HG03378 (cell line): ENCODE results near the gene TMEM131L.
"Not testable (repeated sequence)": the region's sequence is repeated elsewhere in the genome, so short reads cannot be mapped to it uniquely, and the experiment has no call there.

Source experiments
- ATAC-seq: cut with Tn5 transposase; IDR thresholded peaks from one replicate; pipeline ENCODE4 v1.9.1; 2021; ENCODE audit warnings: mild to moderate bottlenecking, moderate library complexity; ENCODE audit not compliant: unreplicated experiment

TMEM131L gene

DNA sequence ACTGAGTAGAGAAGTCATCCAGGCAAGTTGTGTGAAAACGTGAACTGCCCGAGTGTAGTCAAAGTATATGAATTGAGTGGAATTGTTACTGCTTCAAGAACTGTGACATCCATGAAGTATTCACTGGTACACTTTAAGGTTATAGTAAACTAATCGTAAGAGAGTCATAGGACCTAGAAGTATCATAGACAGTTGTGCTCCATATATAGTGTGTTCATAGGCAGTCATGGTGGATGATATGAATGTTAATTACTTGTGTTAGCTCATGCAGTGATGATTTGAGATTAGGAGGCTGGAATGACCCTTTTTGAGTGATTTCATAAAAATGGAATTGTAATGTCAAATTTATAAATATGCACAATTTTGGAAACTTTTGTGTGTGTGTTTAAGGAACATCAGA is 136.6 kb downstream of the TMEM131L start:
- no peak for ATAC-seq

DNA sequence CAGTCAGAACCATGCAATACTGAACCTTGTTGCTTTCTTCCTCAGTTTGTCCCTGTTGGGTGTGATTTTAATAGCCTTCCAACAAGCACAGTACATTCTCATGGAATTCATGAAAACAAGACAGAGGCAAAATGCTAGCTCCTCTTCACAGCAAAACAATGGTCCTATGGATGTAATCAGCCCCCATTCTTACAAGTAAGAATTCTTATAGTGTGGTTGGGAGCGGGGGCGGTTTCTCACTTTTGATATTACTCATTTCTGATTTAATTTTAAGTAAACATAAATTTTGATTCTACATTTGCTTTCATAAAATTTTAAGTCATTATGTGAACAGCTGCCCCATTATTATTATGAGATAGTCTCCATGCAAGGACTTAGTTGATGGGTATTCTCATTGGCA is 137.1 kb downstream of the TMEM131L start:
- no peak for ATAC-seq

DNA sequence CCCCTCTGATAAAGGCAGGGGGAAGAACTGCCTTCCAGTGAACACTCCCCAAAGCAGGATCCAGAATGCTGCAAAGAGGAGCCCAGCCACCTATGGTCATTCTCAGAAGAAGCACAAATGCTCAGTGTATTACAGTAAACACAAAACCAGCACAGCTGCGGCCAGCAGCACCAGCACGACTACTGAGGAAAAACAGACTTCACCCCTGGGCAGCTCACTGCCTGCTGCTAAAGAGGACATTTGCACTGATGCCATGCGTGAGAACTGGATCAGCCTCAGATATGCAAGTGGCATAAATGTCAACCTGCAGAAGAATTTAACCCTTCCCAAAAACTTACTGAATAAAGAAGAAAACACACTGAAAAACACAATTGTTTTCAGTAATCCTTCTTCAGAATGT is 137.7 kb downstream of the TMEM131L start:
- no peak for ATAC-seq

DNA sequence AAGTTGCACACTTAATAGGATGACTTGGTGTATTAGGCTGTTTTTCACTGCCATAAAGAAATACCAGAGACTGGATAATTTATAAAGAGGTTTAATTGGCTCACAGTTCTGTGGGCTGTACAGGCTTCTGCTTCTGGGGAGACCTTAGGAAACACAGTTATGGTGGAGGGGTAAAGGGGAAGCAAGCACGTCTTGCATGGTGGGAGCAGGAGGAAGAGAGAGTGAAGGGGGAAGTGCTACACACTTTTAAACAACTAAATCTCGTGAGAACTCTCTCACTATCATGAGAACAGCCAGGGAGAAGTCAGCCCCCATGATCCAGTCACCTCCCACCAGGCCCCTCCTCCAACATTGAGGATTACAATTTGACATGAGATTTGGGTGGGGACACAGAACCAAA is 142.9 kb downstream of the TMEM131L start:
- ATAC-seq = not testable (repeated sequence)

DNA sequence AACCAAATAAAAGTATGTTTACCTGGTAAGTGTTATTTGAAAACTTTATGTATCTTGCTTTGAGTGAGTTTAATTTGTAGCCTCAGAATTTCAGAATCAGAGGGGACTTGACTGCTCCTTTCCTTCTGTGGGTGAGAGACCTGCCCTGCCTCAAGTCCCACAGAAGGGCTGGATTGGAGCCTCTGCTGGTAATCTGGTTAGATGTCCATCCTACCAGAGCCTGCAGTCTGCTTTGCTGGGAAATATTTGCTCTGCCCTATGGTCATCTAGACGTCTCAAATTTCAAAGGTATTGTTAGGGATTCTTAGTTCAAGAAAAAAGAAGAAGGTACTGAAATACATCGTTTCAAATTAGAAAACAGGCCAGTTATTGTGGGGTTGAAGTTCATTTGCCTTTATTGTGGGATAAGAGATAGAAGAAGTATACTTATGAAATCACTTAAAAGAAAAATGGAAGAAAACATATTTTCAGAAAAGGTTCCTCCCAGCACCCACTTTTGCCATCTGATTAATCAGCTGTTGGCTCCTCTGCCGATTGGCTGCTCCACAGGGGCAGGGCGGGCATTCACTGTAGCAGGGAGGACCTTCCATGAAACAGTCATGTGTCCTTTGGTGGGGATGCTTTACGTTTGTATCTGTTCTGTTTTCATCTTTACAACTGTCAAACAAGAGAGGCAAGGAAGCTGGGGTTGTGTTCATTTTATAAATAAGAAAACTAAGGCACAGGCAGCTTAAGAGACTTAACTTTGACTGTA is 144.6 kb downstream of the TMEM131L start:
- ATAC-seq = no peak

DNA sequence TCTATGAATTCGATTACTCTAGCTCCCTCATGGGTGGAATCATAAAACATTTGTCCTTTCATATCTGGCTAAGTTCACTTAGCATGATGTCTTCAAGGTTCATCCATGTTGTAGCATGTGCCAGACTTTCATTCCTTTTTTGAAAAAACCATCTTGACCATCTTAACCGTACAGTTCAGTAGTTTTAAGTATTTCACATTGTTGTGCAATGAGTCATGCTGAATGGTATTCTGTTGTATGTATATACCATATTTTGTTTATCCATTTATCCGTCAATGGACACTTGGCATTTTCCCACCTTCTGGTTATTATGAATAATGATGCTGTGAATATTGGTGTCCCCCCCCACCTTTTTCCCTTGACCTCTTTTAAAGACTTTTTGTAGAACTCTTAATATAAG is 145.5 kb downstream of the TMEM131L start:
- no peak for ATAC-seq

DNA sequence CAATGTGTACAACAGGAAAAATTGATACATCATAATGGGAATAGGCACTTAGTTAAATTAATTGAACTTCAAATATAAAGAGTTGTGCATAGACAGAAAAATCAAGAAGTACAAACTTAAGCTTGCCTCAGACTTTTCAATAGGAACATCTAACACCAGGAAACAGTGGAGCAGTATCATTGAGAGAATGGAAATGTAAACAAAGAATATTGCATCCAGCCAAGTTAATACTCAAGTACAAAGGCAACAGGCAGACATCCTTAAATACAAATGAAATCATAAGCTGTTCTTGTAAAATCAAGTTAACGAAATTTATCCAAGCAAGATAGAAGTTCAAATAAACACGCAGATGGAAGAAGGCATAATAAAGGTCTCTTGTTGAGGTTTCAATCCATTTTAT is 146.7 kb downstream of the TMEM131L start:
- ATAC-seq = no peak

DNA sequence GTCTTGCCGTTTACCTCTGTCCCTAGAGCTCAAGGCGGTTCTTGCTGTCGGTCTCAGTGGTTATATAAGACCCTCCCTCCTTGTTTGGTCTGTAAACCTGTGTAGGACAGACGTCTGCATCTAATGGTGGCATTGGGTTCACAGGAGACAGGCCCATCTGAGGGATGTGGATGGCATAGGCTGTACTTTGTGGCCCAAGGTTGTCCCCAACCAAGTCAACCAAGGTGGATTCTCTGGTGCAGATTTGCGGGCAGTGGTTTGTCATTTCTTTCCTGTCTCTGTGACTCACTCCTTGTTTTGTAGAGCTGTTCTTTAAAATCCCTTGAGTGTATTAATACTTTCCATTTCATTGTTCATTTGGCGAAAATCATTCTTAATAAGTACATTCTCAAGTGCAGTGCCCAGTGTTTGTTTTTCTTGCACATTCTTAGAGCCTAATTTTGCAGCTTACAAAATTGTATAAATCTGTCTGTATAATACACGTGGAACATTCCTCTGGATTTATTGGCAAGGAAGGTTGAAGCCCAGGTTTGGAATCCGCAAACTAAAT is 149.9 kb downstream of the TMEM131L start:
- no peak for ATAC-seq

DNA sequence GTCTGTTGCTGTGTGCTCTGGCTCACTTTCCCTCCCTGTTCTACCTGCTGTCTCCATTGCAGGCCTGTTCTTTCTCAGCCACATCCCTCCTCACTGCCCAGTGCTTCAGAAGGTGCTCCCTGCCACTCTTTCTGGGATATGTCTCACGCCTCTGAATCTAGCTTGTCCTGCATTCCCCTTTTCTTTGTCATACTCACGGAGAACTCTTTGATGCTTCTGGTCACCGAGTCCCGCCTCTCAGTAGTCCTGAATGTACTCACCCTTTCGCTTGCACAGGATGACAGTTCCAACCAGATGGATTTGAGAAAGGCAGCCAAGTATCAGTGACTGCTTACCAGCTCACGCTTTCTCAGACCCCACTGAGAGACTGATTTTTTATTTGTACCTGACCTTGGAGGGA is 152.7 kb downstream of the TMEM131L start:
- ATAC-seq = no peak

DNA sequence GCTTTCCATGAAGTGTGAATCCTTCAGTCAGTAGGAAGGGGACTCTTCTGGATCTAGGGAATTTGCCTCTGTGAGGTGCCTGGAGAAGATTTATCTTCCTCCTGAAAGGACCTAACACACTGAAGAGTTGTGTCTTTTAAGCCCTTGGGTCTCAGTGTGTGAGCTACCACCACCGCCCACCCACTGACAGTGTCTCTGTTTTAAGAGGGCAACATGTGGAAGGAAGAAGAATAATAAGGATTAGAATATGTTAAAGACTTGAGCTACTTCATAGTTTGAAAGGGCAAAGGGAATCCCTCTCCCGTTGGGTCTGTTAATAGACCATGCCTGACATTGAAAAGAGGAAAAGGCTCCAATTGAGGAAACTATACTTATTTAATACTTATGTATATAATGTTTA is 153.7 kb downstream of the TMEM131L start:
- no peak for ATAC-seq

DNA sequence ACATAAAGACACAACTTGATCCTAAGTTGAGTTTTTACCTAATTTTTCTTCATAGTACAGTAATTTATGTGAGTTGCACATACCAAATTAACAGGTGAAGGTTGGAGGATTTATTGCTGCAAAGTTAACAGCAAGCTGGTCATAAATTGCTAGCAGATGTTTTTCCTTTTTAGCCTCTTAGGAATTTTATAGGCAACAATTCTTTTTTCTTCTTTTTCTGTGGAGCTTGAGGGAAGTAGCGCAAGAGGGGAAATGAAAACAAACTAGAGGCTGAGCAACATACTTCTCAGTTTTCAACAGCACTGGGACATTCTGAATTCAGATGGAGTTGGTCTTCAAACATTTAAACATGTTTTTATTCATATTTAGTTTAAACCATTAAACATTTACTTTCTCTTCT is 154.2 kb downstream of the TMEM131L start:
- no peak for ATAC-seq

DNA sequence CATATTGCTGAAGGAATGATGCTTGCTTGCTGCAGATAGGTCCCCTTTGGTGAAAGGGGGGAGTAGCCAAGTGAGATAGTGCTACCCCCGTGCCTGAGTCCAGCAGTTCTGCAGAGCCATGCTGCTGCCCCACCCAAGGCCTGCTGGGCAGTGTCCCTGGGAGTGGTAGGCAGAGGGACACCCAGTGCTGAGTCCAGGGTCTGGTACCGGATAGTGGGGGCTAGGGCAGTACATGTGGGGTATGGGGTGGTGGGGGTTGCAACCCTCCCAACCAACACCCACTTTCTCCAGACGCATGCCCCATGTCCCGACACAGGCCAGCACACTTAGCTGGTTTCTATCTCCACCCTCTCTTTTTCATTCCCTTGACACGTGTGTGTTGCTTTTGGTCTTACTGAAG is 155.9 kb downstream of the TMEM131L start:
- ATAC-seq = no peak

DNA sequence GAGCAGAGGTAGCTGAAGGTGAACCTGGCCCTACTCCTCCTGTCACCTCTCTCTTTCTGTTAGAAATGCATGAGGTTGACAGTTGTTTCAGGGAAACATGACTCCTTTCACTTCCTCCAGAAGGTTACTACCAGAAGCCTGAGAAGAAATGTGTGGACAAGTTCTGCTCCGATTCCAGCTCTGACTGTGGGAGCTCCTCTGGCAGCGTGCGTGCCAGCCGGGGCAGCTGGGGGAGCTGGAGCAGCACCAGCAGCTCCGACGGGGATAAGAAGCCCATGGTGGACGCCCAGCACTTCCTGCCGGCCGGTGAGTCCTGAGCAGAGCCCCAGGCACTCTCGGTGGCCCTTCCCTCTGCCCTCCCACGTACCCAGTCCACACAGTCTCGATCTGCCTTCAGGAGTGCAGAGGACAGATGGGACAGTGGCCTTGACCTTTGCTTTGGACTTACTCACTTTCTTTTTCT is 156.6 kb downstream of the TMEM131L start:
- no peak for ATAC-seq

DNA sequence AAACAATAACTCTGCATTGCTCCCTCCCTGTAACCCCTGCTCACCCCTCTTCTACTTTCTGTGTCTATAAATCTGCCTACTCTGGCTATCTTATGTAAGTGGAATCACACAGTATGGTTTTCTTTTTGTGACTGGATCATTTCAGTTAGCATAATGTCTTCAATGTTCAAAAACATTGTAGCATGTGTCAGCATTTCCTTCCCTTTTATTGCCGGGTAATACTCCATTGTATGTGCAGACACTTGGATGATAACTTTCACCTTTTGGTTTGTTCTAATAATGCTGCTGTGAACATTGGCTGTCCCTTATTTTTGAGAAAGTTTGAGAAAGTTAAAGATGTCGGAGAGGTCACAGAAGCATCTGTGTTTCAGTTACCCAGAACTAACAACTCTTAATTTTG is 157.3 kb downstream of the TMEM131L start:
- no peak for ATAC-seq

DNA sequence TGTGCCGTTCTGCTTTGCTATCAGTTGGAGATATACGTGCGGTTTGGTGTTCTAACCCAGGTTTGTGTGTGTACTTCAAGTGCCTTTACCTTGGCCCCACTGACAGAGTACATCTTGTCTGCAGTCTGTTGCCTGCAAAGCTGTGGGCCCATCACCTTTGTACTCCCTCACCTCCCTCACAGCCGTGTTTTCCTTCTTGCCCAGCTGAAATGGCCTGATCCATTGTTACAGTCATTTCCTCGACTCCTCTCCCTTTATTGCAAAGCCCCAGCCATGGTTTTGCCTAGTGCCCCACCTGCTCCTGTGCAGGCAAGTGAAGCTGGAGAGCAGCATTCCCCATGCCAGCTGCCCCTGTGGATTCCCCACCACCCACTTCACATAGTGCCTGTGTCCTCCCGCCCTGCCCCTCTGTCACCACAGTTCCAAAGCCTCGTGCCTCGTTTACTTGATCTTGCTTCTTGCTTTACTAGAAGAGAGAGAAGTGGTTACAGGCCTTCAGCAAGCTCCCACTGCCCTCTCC is 162.7 kb downstream of the TMEM131L start:
- no peak for ATAC-seq

DNA sequence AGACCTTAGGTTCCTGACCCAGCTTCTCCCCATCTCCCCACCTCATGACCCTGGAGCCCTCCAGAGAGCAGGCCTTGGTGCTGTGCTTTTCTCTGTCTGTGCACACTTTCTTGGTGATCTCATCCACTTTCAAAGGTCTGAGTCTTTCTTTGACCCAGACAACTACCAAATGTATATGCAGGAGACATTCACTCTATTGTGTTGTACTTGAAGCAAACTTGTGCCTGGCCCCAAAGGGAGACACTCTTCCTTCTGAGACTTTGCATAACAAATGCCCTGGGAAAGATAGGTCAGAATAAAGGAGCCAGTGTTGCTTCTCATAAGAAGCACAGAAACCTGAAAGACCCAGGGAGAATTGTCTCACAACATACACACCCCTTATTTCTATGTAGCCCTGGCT is 163.6 kb downstream of the TMEM131L start:
- no peak for ATAC-seq

DNA sequence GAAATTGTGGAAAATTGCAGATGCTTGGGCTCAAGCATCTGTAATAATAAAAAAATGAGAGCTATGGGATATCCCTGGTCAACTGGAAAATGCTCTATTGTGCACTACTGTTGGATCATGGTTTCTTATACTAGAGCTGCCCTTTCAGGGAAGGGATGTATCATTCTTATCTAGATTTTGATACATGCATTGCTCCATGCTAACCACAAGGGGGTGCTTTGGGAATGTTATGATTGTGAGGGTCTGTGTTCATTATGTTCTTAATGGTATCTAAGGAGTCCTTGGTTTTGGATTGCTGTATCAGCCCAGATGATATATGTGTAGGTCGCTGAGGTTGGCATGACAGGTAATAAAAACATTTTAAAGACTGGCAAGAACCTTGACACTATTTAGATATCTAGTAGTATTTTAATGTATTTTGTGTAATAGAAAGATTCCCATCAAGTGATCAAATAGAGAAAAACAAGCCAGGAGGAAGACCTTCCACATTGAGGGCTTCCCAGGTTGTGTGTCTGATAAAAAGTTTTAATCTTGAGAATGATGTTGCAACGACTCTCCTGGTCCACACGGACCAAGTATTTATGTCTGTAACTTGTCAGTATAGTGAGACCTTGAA is 168.7 kb downstream of the TMEM131L start:
- no peak for ATAC-seq

DNA sequence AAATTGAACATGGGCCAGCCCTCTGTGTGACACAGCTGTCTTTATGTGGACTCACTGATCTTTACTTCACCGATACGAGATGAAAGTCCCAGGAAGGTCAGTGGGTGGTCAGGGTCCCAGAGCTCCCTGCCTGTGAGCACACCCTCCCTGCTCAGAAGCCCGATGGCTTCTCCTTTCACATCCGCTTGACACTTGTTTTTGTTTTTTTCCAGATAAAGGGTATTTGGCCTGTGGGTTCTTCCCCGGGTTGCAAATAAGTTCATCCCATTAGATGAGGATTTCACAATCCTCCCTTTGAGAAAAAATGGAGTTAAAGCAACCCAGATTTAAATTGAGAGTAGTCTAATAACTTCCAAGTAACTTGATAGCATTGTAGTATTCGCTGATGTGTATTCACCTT is 169.7 kb downstream of the TMEM131L start:
- ATAC-seq = no peak

DNA sequence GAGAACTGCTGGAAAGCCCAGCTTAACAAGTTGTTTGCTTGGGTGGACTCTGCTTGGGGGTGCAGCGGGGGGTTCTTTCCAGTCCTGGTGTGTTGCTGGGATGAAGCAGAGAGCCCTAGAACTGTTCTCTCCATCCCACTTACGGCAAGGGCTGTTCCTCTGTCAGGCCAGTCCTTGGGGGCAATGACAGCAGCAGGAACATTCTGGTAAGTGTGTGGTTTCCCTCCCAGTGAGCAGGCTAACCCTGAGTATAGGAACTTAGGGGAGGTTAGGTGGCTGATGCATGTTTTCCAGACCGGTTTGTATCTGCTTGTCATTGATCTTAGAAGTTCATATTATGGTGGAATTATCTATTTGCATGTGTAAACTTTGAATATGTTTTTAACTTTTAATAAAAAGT is 171.0 kb downstream of the TMEM131L start:
- ATAC-seq = no peak

DNA sequence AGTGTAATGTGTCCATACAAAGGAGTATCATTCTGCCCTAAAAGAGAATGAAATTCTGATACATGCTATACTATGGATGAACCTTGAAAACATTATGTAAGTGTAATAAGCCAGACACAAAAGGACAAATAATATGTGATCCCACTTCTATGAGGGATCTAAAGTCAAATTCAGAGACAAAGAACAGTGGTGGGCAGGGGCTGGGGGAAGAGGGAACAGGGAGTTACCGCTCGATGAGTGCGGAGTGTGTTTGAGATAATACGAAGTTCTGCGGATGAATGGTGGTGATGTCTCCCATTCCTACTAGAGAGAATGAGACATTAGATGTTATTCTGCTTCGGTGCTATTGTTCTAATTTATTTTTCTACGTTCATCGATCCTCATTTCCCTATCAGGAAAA is 171.9 kb downstream of the TMEM131L start:
- ATAC-seq = no peak

DNA sequence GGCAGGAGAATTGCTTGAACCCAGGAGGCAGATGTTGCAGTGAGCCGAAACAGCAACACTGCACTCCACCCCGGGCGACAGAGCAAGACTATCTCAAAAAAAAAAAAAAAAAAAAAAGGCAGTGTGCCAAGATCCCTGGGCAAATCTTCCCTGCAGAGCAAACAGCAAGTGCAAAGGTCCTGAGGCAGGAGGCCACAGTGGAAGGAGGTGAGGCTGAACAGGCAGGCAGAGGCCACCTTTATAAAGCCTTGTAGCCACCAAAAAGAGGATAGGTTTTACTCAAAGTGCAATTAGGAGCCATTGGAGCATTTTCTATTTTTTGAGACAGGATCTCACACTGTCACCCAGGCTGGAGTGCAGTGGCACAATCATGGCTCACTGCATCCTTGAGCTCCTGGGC is 172.8 kb downstream of the TMEM131L start:
- ATAC-seq = no peak
